ENCODE measurements around the gene C3orf70.

The C3orf70 gene

DNA sequence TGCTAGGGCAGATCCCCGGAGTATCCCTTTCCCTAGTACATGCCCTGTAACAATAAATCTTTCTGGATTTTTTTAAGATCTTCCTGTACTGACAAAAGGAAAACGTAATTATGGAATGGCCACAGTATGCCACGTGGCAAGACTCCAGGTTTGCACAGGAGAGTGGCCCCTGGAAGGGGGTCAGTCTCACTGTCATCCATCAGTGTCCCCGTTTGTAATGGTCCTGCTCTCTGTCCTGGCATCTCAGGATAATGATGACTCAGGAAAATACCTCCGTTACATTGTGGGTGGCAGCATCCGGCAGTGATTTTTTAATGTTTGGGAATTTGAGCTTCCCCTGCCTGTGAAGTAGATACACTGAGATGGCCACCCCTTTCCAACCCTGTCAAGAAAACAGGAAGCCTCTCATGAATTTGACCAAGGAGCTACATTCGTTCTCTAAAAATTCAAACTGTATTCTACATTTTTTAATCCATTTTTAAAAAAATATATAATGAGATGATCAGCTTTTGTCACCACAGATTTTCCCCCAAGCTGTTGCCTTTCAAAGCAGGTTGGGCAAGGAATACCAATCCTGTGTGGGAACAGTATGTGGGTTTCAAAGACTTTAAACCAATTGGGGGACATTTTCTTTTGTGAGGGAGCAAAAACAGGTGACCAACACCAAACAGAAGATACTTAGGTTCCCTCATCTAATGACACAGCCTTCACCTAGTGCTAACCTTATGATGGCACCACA, 110.4 kb downstream of the C3orf70 start:
- no peak for DNase-seq

DNA sequence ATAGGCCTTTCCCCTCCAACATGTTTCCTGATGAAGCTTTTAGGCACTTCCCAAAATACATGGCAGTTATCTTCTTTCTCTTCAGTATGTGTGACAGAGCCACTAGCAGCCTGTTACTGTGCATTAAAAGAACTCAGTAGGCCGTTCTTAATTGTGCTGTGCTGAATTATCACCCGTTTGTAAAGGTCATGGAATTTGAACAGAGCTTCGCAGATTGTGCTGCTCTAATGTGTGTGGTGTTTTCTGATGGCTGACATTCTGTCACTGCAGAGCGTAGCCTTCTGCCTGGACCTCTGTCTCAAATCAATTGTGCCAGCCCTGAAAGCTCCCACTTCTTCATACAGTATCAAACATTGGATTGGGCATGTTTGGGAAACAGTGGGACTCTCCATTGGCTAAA, 111.3 kb downstream of the C3orf70 start:
- no peak for DNase-seq

DNA sequence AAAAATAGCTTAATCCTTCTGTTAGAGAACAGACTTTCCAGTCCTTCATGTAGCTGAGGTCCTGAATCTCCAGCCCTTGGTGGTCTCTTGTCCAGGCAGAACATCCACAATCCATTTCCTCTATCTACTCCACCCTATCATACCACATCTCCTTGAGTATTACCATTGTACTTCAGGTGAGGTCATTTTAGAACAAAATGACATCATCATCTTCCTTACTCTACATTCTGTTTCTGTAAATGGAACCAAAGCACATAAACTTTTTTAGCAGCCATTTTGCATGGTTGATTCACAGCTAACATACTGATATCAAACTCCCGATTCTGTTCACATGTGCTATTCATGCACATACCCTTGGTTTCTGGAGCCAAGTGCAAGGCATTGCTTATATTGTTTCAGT, 112.4 kb downstream of the C3orf70 start:
- DNase-seq = no peak

DNA sequence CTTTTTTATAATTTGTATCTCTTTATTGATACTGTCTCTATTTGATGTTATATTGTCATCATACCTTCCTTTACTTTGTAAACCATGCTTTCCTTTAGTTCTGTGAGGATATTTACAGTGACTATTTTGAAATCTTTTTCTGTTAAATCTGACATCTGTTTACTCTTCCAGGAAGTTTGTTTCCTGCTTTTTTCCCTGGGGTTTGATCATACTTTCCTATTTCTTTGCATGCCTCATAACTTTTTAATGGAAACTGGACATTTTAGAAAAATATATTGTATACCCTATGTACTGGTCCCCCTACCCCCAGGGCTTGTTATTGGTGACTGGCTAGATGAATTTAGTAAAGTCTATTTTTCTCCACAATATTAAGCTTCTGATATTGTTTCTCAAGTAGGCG, 115.1 kb downstream of the C3orf70 start:
- no peak for DNase-seq

DNA sequence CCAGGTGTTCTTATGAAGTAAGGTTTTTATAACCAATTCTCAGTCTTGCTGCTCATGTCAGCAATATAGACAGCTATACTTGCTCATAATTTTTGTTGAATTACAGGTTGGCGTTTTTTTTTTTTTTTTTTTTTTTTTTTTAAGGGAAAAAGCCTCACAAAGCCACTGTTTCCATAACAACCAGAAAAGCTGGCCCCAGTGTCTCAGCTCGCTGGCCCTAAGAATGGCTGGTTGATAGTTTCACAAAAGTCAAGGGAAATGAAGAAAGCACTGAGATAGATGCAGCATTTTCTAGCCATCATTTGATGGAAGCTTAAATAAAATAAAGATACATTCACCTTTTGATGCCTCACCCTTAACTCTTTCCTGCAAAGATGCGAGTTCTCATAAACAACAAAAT, 121.9 kb downstream of the C3orf70 start:
- DNase-seq = no peak

DNA sequence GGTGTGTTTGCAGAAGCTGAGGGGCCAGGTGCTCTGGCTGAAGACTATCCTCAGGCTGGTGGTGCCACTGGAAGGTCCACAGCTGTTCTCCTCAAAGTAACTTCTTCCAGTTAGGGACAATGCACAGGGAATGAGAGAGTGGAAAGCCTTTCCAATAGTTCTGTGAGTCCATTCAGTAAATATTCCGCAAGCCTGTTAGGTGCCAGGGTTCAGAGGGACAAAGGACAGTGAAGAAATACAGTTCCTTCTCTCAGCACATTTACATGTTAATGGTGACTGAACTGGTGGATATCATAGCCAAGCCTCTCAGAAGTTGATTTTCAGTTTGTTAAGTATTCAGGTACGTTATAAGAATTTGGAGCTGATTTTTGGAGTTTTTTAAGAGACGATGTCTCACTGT, 122.5 kb downstream of the C3orf70 start:
- DNase-seq = no peak

DNA sequence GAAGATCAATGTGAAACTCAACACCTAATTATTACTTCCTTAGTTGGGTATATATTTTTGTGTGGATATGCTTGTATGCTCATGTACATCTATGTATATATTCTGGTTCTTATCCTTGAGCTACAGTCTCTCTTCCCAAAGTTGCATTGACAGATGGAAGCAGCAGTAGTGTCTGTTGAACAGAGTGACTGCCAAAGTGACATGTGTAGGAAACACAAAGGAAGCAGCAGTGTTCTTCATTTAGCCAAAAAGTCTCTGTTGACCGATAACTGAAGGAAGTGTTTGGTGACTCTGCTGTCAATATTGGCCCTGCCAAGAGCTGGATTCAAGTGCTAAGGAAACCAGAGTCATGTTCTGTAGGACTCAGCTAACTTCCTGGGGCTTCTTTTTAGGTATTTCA, 123.8 kb downstream of the C3orf70 start:
- no peak for DNase-seq

DNA sequence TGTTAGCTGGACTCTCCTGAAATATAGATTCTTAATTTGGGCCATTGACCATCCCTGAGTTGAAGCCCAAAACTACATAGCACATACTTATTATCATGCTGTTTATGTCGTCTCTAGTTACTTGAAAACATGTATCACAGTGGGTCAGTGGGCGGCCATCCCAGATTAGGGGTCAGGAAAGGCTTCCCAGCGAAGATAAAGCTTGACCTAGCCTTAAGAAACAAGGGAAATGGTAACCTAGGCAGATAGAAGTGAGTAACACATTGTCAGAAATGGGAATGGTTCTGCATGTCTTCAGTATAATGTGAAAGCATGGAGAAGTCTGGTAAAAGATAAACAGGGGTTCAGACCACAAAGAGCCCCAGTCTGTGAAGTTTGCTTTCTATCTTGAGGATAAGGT, 124.7 kb downstream of the C3orf70 start:
- DNase-seq = no peak

All from NCI-H2081 treated with DMSO at 0.1 percent for 48 hours (cell line).